GM12865 (cell line): Measurements from ENCODE around the gene TSHB.

Experiments
- DNase-seq: peaks from one replicate; pipeline ENCODE4 v3.0.0; 2010; ENCODE audit warnings: low read depth
- H3K4me3 ChIP-seq: 2 replicates; pipeline ENCODE4 v1.5.1; 2011; ENCODE audit warnings: mild to moderate bottlenecking, low read depth, low read length, control low read depth
- TF ChIP-seq, protein P1 (sequence below): IDR thresholded peaks from 2 replicates; pipeline ENCODE4 v1.5.1; 2011; ENCODE audit warnings: low read length, control low read depth, low read depth, inconsistent platforms; ENCODE audit not compliant: insufficient read depth; ENCODE audit errors: missing control alignments

Gene TSHB

DNA sequence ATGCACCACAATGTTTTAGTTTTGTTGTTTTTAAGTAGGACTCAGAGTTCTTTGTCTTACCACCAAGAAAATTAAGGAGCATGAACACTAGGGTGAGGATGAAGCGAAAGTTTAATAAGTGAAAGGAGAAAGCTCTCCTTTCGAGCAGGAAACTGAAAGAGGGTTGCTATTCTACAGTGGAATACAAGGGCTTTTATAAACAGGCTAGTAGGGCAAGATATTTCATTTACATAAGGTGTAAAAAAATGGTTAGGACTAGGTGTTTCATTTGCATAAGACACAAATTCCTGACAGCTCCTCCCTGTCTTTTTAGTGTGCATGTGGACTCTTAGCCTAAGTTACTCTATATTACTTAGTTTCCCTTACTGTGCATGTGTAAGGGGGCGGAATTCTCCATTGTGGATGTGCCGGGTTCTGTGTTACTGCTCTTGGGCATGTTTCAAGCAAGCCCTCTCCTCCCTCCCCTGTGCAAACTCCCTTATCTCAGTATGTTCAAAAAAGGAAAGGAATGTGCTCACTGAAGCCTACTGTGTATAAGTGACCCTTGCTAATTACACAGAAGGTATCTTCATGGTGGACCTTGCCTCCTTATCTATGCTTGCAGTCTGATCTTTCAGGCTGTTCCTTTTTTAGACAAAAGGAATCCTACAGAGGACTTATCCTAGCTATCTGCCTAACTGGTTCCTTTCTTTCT, 7.3 kb downstream of the TSHB start:
- H3K4me3 ChIP-seq: no peak overlapping the region
- TF ChIP-seq, protein P1, sequence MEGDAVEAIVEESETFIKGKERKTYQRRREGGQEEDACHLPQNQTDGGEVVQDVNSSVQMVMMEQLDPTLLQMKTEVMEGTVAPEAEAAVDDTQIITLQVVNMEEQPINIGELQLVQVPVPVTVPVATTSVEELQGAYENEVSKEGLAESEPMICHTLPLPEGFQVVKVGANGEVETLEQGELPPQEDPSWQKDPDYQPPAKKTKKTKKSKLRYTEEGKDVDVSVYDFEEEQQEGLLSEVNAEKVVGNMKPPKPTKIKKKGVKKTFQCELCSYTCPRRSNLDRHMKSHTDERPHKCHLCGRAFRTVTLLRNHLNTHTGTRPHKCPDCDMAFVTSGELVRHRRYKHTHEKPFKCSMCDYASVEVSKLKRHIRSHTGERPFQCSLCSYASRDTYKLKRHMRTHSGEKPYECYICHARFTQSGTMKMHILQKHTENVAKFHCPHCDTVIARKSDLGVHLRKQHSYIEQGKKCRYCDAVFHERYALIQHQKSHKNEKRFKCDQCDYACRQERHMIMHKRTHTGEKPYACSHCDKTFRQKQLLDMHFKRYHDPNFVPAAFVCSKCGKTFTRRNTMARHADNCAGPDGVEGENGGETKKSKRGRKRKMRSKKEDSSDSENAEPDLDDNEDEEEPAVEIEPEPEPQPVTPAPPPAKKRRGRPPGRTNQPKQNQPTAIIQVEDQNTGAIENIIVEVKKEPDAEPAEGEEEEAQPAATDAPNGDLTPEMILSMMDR: no peak
- no peak for DNase-seq

DNA sequence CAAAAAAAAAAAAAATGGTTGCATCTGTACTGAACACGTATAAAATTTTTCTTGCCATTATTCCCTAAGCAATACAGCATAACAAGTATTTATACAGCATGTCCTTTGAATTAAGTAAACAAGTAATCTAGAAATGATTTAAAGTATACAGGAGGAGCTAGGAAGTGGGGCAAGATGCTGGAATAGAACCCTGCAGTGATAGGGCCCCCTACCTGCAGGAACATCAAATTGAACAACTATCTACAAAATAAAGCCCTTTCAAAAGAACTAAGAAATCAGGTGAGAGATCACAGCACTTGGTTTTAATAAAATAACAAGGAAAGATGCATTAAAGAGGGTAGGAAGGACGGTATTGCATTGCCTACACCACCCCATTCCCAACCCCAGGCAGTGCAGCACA, 10.9 kb downstream of the TSHB start:
- H3K4me3 ChIP-seq: no peak overlapping the region
- TF ChIP-seq, protein P1: no peak
- no peak for DNase-seq

DNA sequence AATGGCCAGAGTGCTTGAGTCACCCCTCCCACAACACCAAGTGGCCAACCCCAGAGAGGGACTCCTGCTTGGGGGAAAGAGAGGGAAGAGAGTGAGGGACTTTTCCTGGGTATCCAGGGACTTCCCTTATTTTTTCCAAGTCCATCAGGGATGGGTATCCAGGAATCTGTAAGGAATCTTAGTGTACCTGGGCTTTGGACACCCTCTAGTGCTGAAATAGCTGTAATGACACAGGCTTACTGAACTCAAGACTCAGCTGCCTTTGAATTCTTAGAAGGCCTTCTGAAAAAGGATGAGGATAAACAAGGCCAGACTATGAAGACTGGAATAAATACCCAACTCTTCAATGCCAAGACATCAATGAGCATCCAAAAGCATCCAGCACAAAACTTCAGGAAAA, 12.0 kb downstream of the TSHB start:
- TF ChIP-seq, protein P1: no peak
- no peak overlapping the region for H3K4me3 ChIP-seq
- DNase-seq: no peak

DNA sequence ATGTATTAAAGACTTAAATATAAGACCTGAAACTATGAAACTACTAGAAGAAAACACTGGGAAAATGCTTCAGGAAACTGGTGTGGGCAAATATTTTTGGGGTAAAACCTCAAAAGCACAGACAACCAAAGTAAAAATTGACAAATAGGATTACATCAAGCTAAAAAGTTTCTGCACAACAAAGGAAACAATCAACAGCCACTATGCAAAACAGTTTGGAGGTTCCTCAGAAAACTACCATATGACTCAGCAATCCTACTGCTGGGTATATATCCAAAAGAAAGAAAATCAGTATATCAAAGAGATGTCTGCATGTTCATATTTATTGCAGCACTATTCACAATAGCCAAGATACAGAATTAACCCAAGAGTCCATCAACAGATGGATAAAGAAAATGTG, 17.1 kb downstream of the TSHB start:
- DNase-seq: no peak
- TF ChIP-seq, protein P1: no peak
- no peak overlapping the region for H3K4me3 ChIP-seq

DNA sequence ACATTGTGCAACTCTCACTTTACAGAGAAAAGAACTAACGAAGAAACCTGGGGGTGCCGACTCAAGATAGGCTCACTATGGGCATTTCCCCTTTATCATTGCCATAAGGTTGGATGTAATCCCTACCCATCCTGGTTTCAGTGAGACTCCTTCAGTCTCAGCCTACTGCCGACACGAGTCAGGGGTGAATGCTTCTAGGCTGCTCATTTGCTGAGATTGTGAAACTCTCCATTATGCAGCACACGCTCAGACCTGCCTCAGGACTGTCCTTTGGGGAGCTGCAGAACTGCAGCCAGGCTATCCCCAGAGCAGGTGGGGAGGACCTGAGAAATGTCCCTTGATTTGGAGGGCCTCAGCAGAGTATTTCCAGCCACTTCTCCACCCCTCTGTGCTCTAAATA, 22.2 kb downstream of the TSHB start:
- no peak overlapping the region for H3K4me3 ChIP-seq
- TF ChIP-seq, protein P1: no peak
- no peak for DNase-seq

DNA sequence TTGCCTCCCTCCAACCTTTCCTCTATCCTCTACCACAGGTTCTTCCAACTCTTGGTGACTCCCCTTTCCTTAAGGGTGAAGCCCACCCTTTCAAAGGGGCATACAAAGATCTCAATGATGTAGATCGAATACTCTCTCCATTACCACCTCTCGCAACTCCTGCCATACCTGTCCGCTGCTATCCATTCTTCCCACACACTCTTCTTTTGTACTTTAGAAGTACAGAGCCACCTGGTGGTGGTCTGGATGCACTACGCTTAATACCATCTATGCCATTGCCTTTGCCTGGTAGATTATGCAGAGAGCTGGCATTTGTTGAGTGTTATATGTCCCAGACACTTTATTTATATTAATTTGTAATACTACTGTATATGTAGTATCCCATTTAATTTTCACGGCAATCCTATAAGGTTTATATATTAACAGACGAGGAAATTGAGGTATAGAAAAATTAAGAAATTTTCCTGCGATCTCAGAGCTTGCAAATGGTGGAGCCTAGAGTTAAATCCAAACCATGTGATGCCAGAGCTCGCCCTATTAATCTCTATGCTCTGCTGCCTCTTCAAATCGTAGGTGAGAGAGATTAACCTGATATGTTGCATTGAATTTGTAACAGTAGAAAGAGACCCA, 22.9 kb downstream of the TSHB start:
- H3K4me3 ChIP-seq: no peak overlapping the region
- peak; percentile 67 for DNase-seq
- TF ChIP-seq, protein P1: peak; percentile 83
